Astrocyte of the cerebellum (primary cell): ENCODE data around the gene TECR.

Source experiments
- DNase-seq: peaks from one replicate; pipeline ENCODE4 v3.0.0-alpha.2; 2011; ENCODE audit warnings: low read depth
- H3K4me3 ChIP-seq: 2 replicates; pipeline ENCODE4 v1.5.1; 2011; ENCODE audit warnings: mild to moderate bottlenecking, low read depth, low read length, moderate library complexity
- in situ Hi-C: cut with HindIII; loops from 2 replicates; pipeline ENCODE4 v1.10.0; 2017; ENCODE audit warnings: low sequenced_read_pairs
- TF ChIP-seq, protein P1 (sequence below): IDR thresholded peaks from 2 replicates; pipeline ENCODE4 v1.5.1; 2012; ENCODE audit warnings: low read length, low read depth, moderate library complexity, mild to moderate bottlenecking; ENCODE audit errors: missing control alignments

TECR gene

DNA sequence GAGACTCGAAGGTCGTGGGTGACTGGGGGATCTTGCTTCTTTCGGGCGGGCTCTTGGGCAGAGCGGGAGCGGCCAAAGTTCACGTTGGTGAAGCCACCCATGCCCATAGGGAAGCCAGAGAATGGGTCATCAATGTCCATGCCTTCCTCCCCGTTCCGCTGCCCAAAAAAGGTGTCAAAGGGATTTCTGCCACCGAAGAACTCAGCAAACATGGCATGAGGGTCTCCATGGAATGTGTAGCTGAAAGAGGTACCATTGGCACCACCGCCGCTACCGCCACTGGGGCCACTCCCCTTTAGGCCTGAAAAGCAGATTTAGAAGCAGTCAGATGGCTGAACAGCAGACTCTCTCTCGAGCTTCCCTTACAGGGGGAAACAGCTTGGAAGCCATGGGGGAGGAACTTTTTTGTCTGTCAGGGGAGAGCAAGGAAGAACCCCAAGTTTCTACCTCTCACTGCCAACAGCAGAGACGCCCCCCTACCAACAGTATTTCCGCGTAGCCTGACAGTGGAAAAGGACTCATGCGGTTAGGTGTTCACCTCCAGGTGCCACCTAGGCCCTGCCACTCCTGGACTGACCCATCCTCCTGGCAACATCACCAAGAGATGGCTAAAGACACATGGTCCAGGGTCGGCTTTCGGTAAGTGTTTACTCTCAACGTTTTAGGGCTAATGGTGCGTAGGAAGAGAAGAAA, 12.5 kb upstream of the TECR start:
- in situ Hi-C loops, result loop anchor here (25.0 kb wide), 1 partner anchor 105 kb away; the partner anchor contains the start of gene DDX39A
- TF ChIP-seq, protein P1, sequence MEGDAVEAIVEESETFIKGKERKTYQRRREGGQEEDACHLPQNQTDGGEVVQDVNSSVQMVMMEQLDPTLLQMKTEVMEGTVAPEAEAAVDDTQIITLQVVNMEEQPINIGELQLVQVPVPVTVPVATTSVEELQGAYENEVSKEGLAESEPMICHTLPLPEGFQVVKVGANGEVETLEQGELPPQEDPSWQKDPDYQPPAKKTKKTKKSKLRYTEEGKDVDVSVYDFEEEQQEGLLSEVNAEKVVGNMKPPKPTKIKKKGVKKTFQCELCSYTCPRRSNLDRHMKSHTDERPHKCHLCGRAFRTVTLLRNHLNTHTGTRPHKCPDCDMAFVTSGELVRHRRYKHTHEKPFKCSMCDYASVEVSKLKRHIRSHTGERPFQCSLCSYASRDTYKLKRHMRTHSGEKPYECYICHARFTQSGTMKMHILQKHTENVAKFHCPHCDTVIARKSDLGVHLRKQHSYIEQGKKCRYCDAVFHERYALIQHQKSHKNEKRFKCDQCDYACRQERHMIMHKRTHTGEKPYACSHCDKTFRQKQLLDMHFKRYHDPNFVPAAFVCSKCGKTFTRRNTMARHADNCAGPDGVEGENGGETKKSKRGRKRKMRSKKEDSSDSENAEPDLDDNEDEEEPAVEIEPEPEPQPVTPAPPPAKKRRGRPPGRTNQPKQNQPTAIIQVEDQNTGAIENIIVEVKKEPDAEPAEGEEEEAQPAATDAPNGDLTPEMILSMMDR, result no peak
- peak overlapping the region; percentile 86 for H3K4me3 ChIP-seq
- DNase-seq, result no peak

DNA sequence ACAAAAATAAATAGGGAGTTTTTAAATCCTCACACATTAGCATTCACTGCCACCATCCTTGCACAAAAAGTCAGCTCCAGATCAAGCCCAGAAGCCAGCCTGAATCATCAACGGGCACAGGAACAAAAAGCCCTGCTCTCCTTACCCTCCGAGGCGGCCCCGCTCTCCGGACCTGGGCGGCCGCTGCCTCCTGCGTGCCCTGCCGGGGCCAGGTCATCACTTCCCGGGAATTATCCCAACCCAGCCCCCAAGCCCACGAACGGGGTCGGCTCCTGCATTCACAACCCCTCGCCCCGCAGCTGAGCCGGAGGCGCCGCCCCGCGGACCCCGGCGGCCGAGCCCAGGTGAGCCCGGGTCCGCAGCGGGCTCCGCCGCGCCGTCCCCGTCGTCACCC, 12.0 kb upstream of the TECR start:
- H3K4me3 ChIP-seq, result peak overlapping the region; percentile 86
- no peak for DNase-seq
- in situ Hi-C loops, result loop anchor here (25.0 kb wide), 1 partner anchor 105 kb away; the partner anchor contains the start of gene DDX39A
- TF ChIP-seq, protein P1, result no peak

DNA sequence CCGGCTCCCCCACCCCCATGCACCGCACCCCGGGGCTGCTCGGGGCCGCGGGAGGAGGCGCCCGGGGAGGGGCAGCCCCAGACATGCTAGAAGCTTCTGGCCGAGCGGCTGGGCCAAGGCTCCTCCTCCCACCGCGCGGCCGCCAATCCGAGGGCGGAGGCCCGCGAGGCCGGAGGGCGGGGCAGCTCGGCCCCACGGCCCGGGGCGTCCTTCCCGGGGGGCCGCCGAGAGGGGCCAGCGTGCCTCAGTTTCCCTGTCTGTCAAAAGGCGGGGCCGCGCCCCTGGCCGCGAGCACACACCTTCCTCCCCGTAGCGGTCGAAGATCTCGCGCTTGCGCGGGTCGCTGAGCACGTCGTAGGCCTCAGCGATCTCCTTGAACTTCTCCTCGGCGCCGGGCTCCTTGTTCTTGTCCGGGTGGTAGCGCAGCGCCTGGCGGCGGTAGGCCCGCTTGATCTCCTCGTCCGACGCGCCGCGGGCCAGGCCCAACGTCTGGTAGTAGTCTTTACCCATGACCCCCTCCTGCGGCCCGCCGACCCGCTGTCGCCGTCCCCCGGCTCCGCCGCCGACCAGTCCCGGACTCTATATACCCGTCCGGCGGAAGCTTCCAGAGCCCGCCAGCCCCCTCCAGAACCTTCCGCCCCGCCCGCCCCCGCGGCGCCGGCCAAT, 11.4 kb upstream of the TECR start, which contains the start of gene DNAJB1:
Gene DNAJB1 (minus strand): TSS at position 558 of the 666 bp plus-strand sequence. CDS start 48 bp downstream, at position 510.
- in situ Hi-C loops, result loop anchor here (25.0 kb wide), 1 partner anchor 106 kb away; the partner anchor contains the start of gene DDX39A
- DNase-seq, result no peak
- TF ChIP-seq, protein P1, result no peak
- peak within 1 kb of the TSS; percentile 86 for H3K4me3 ChIP-seq

DNA sequence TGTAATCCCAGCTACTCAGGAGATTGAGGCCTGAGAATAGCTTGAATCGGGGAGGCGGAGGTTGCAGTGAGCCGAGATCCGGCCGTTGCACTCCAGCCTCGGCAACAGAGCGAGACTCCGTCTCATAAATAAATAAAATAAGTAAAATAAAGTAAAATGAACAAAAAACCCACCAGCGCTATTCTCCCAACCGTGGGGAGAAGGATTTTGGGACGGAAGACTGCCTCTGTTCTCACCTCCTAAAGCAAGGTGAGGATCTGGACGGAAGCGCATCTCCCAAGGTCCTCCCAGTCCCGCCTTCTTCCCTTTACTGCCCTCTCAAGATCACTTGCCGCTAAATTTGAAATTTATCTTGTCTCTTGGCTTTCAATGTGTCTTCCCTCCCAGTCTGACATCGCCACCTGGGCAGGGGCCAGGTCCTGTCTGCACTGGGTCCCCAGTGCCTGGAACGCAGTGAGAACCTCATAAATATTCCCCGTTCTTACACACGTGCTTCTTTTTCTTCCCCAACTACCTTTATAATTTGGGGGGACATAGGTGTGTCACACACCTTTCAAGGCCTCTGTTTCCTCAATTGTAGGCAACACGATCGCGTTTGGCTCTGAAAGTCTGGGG, 10.0 kb upstream of the TECR start:
- H3K4me3 ChIP-seq, result no peak overlapping the region
- DNase-seq, result no peak
- TF ChIP-seq, protein P1, result no peak
- in situ Hi-C loops, result loop anchor here (25.0 kb wide), 1 partner anchor 107 kb away; the partner anchor contains the start of gene DDX39A

DNA sequence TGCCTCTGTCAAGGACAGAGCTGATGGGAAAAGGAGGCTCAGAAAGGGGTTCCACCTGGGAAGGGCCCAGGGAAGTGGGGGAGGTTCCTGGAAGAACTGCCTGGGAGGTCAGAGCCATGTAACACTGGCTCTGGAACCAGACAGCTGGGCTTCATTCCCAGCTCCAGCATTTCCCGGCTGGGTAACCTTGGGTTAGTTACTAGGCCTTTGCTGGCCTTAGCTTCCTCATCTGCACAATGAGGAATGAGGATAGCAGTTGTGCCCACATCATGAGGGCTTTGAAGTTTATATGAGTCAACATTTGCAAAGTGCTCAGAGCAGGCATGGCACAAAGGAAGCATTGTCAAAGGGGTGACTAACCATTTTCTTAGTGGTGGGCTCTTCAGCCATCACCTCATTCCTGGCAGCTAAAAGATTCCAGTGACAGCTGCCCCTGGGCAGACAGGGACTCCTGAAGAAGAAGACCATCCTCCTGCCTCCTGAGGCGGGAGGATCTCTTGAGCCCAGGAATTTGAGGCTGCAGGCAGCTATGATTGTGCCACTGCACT, 9.5 kb upstream of the TECR start:
- no peak for DNase-seq
- in situ Hi-C loops, result loop anchor here (25.0 kb wide), 1 partner anchor 108 kb away; the partner anchor contains the start of gene DDX39A
- TF ChIP-seq, protein P1, result no peak
- no peak overlapping the region for H3K4me3 ChIP-seq

DNA sequence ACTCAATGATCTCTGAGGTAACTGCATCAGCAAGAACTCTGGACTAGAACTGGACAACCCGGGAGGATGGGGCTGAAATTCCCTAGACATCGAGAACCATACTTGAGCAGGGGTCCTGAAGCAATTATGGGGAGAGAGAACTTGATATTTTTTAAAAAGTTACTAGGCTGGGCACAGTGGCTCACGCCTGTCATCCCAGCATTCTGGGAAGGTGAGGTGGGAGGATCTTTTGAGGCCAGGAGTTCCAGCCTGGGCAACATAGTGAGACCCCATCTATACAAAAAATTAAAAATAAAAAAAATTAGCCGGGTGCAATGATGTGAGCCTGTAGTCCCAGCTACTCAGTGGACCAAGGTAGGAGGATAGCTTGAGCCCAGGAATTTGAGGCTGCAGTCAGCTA, 8.9 kb upstream of the TECR start:
- in situ Hi-C loops, result loop anchor here (25.0 kb wide), 1 partner anchor 108 kb away; the partner anchor contains the start of gene DDX39A
- TF ChIP-seq, protein P1, result no peak
- DNase-seq, result no peak
- H3K4me3 ChIP-seq, result no peak overlapping the region
